GM12878 (cell line): Measurements from ENCODE around the gene ACHE.

Experiments
- BCL11A ChIP-seq: IDR thresholded peaks from 2 replicates; pipeline ENCODE4 v1.6.1; 2011; ENCODE audit warnings: low read depth, low read length
- CREM ChIP-seq: IDR thresholded peaks from 2 replicates; pipeline ENCODE4 v1.6.1; 2014; ENCODE audit warnings: antibody characterized with exemption, low read depth
- CTCF ChIP-seq, 3 experiments: IDR thresholded peaks in 2 of 3; conservative IDR thresholded peaks in 1 of 3; 2 replicates each; pipeline ENCODE4 v1.5.1; 2011; ENCODE audit warnings: low read depth in 3 of 3, low read length in 3 of 3, mild to moderate bottlenecking in 3 of 3, control low read depth in 2 of 3, moderate library complexity in 2 of 3, inconsistent platforms in 1 of 3, mixed read lengths in 1 of 3; ENCODE audit not compliant: control insufficient read depth in 2 of 3, insufficient read depth in 1 of 3; ENCODE audit errors: extremely low read depth in 1 of 3
- GABPA ChIP-seq: IDR thresholded peaks from 2 replicates; pipeline ENCODE4 v1.6.1; 2014; ENCODE audit warnings: antibody characterized with exemption, low read depth, mild to moderate bottlenecking, inconsistent platforms
- JUNB ChIP-seq: IDR thresholded peaks from 2 replicates; pipeline ENCODE4 v1.6.1; 2016; ENCODE audit warnings: antibody characterized with exemption, mild to moderate bottlenecking
- MYB ChIP-seq: fragments of 150-350 bp; IDR thresholded peaks from 2 replicates; pipeline ENCODE4 v1.6.1; 2014; ENCODE audit warnings: mild to moderate bottlenecking, low read depth, low read length, borderline replicate concordance
- POLR2A ChIP-seq: IDR thresholded peaks from 2 replicates; pipeline ENCODE4 v1.6.1; 2011; ENCODE audit warnings: low read depth, mild to moderate bottlenecking, low read length
- REST ChIP-seq: IDR thresholded peaks from 2 replicates; pipeline ENCODE4 v1.6.1; 2012; ENCODE audit warnings: mild to moderate bottlenecking, low read depth, low read length
- WRNIP1 ChIP-seq: IDR thresholded peaks from 2 replicates; pipeline ENCODE4 v1.6.1; 2011; ENCODE audit warnings: low read depth, low read length, improper control_type of control experiment, borderline replicate concordance

GRCh38 chr7:100914208-100914878, 18.7 kb upstream of the ACHE start:
- TF ChIP-seq POLR2A: no peak
- no peak for TF ChIP-seq CTCF (IDR thresholded peaks at IDR 0.05 in 2 of 3, conservative IDR thresholded peaks at IDR 0.05 in 1 of 3; ENCODE audit: control insufficient read depth in 2 of 3, extremely low read depth in 1 of 3, insufficient read depth in 1 of 3, low read depth in 3 of 3, low read length in 3 of 3)
- no peak for TF ChIP-seq GABPA
- TF ChIP-seq CREM: no peak
- no peak for TF ChIP-seq MYB
- TF ChIP-seq JUNB: no peak
- TF ChIP-seq BCL11A: no peak
- TF ChIP-seq REST: no peak
- no peak for TF ChIP-seq WRNIP1
